Skeletal muscle tissue (tissue), 4 donors: ENCODE data around the gene PRRT3. TPM values are rescaled to one million over a fixed set of nuclear protein-coding genes. Genes with fewer than 3 reads are reported as not detected.
"Not testable (repeated sequence)": the region's sequence is repeated elsewhere in the genome, so short reads cannot be mapped to it uniquely, and the experiment has no call there.

Source experiments
- H3K27ac ChIP-seq: one replicate; pipeline ENCODE4 v1.7.0; 2013; ENCODE audit warnings: mild to moderate bottlenecking, low read depth, low read length, inconsistent platforms
- H3K27me3 ChIP-seq, 3 donors: one replicate each; pipeline ENCODE4 v1.7.0; 2013; ENCODE audit warnings: low read length in 3 of 3; ENCODE audit not compliant: control insufficient read depth in 3 of 3, insufficient read depth in 3 of 3
- H3K36me3 ChIP-seq, 3 donors: one replicate each; pipeline ENCODE4 v1.7.0; 2013; ENCODE audit warnings: low read length in 3 of 3; ENCODE audit not compliant: control insufficient read depth in 3 of 3, insufficient read depth in 3 of 3
- H3K4me1 ChIP-seq, 3 donors: one replicate each; pipeline ENCODE4 v1.7.0; 2013; ENCODE audit warnings: low read length in 3 of 3, mild to moderate bottlenecking in 3 of 3; ENCODE audit not compliant: control insufficient read depth in 3 of 3, insufficient read depth in 3 of 3
- H3K4me3 ChIP-seq, 3 donors: one replicate each; pipeline ENCODE4 v1.7.0; 2013; ENCODE audit warnings: low read length in 3 of 3
- H3K9ac ChIP-seq, 3 donors: one replicate each; pipeline ENCODE4 v1.7.0; 2013; ENCODE audit warnings: low read length in 3 of 3, mild to moderate bottlenecking in 3 of 3, moderate library complexity in 2 of 3, low read depth in 1 of 3
- H3K9me3 ChIP-seq, 3 donors: one replicate each; pipeline ENCODE4 v1.7.0; 2013; ENCODE audit warnings: low read length in 3 of 3; ENCODE audit not compliant: control insufficient read depth in 3 of 3
- total RNA-seq: library from RNA; depleted of rRNA; stranded (reverse); fragments of >200 nt; gene quantifications from one replicate; pipeline ENCODE4 v1.2.3, GENCODE V29; 2014
- donor health status: Osteomylitis.

The PRRT3 gene
- total RNA-seq, 1 donor from 2014 or later = 0.52 TPM

- H3K36me3 ChIP-seq = peaks cover 6 to 15% (median 15%) of the 10 kb centered on the region in 3 donors
- H3K27me3 ChIP-seq = no peaks in the 10 kb centered on the region
- no peak overlapping the region for H3K27ac ChIP-seq
- H3K4me1 ChIP-seq = peaks cover 11 to 34% (median 19%) of the 10 kb centered on the region in 3 donors
- no peak overlapping the region for H3K9ac ChIP-seq
- H3K4me3 ChIP-seq = no peak overlapping the region
- H3K9me3 ChIP-seq = no peaks in the 10 kb centered on the region
Observed at GRCh38 chr3:9948586-9948985, 3.6 kb downstream of the PRRT3 start.

GRCh38 chr3:9947025-9947995, 4.9 kb downstream of the PRRT3 start:
- H3K9me3 ChIP-seq = no peaks in the 10 kb centered on the region
- peak overlapping the region; percentile 67 to 89 (median 84) for H3K9ac ChIP-seq
- H3K4me3 ChIP-seq = peak overlapping the region; percentile 75 to 85 (median 83)
- H3K4me1 ChIP-seq = peaks cover 10 to 32% (median 17%) of the 10 kb centered on the region in 3 donors
- H3K36me3 ChIP-seq = peaks cover 19 to 27% (median 23%) of the 10 kb centered on the region in 3 donors
- peak overlapping the region; percentile 73 for H3K27ac ChIP-seq
- H3K27me3 ChIP-seq = no peaks in the 10 kb centered on the region

GRCh38 chr3:9946112-9947024, 5.8 kb downstream of the PRRT3 start:
- Histone ChIP-seq H3K36me3 (peaks cover 20 to 27% (median 25%) of the 10 kb centered on the region in 3 donors), H3K9ac (peak overlapping the region; percentile 61 to 89 (median 67)), H3K4me1 (peaks cover 2 to 22% (median 10%) of the 10 kb centered on the region in 3 donors), H3K27ac (peak overlapping the region; percentile 73), H3K9me3 (no peaks in the 10 kb centered on the region), H3K4me3 (peak overlapping the region; percentile 75 to 85 (median 83)), H3K27me3 (no peaks in the 10 kb centered on the region)

GRCh38 chr3:9945358-9945757, 6.8 kb downstream of the PRRT3 start:
- Histone ChIP-seq H3K27me3 (no peaks in the 10 kb centered on the region), H3K4me1 (peaks cover 2 to 21% (median 10%) of the 10 kb centered on the region in 3 donors), H3K4me3 (no peak overlapping the region), H3K36me3 (peaks cover 27 to 32% (median 32%) of the 10 kb centered on the region in 3 donors), H3K9ac (no peak overlapping the region), H3K27ac (no peak overlapping the region), H3K9me3 (no peaks in the 10 kb centered on the region)

- peaks cover 2 to 21% (median 10%) of the 10 kb centered on the region in 3 donors for H3K4me1 ChIP-seq
- H3K36me3 ChIP-seq = peaks cover 27 to 32% (median 28%) of the 10 kb centered on the region in 3 donors
- H3K9me3 ChIP-seq = no peaks in the 10 kb centered on the region
- H3K9ac ChIP-seq = no peak overlapping the region
- no peaks in the 10 kb centered on the region for H3K27me3 ChIP-seq
- H3K4me3 ChIP-seq = no peak overlapping the region
- H3K27ac ChIP-seq = no peak overlapping the region
Observed at GRCh38 chr3:9944271-9944670, 7.9 kb downstream of the PRRT3 start.

GRCh38 chr3:9942934-9943690, 9.1 kb downstream of the PRRT3 start:
- peaks cover 2 to 21% (median 10%) of the 10 kb centered on the region in 3 donors for H3K4me1 ChIP-seq
- H3K36me3 ChIP-seq = peaks cover 25 to 27% (median 25%) of the 10 kb centered on the region in 3 donors
- no peak overlapping the region for H3K4me3 ChIP-seq
- no peaks in the 10 kb centered on the region for H3K27me3 ChIP-seq
- H3K27ac ChIP-seq = no peak overlapping the region
- H3K9ac ChIP-seq = peak overlapping the region in 1 of 3 donors; percentile 33
- no peaks in the 10 kb centered on the region for H3K9me3 ChIP-seq

- Histone ChIP-seq H3K36me3 (peaks cover 31 to 34% (median 34%) of the 10 kb centered on the region in 3 donors), H3K9ac (no peak overlapping the region), H3K4me3 (no peak overlapping the region), H3K27ac (no peak overlapping the region), H3K27me3 (no peaks in the 10 kb centered on the region), H3K9me3 (no peaks in the 10 kb centered on the region), H3K4me1 (peaks cover 2 to 16% (median 4%) of the 10 kb centered on the region in 3 donors)
Observed at GRCh38 chr3:9942164-9942563, 10.0 kb downstream of the PRRT3 start.

GRCh38 chr3:9940746-9941145, 11.5 kb downstream of the PRRT3 start:
- H3K27ac ChIP-seq = no peak overlapping the region
- H3K27me3 ChIP-seq = no peaks in the 10 kb centered on the region
- H3K36me3 ChIP-seq = peaks cover 34 to 45% (median 37%) of the 10 kb centered on the region in 3 donors
- no peak overlapping the region for H3K4me3 ChIP-seq
- no peaks in the 10 kb centered on the region for H3K9me3 ChIP-seq
- no peak overlapping the region for H3K9ac ChIP-seq
- peaks cover 0 to 10% (median 0%) of the 10 kb centered on the region in 3 donors for H3K4me1 ChIP-seq

GRCh38 chr3:9939906-9940305, 12.3 kb downstream of the PRRT3 start:
- peaks cover 30 to 46% (median 43%) of the 10 kb centered on the region in 3 donors for H3K36me3 ChIP-seq
- not testable (repeated sequence) for H3K9me3 ChIP-seq, H3K9ac ChIP-seq, H3K27me3 ChIP-seq, H3K4me3 ChIP-seq, H3K27ac ChIP-seq
- H3K4me1 ChIP-seq = peaks cover 8 to 18% (median 8%) of the 10 kb centered on the region in 3 donors
